Mucosa of descending colon (tissue), 3 donors: ENCODE data around the gene ACKR3. TPM values are rescaled to one million over a fixed set of nuclear protein-coding genes. Genes with fewer than 3 reads are reported as not detected.
A peak's percentile ranks its signal among the peaks of the same experiment; 100 is the strongest.

Experiments used
- ATAC-seq: fragments of 200-7000 bp; cut with Tn5 transposase; one replicate; pipeline ENCODE4 v1.9.1; 2020; ENCODE audit warnings: mild to moderate bottlenecking, moderate library complexity
- DNase-seq, 3 donors: peaks; one replicate each; pipeline ENCODE4 v3.0.0-alpha.2; 2020
- H3K36me3 ChIP-seq: fragments of 200-600 bp; one replicate; pipeline ENCODE4 v1.8.0; 2021; ENCODE audit warnings: low read depth, mild to moderate bottlenecking
- H3K4me1 ChIP-seq: fragments of 200-600 bp; one replicate; pipeline ENCODE4 v1.8.0; 2021; ENCODE audit warnings: low read depth, mild to moderate bottlenecking
- H3K4me3 ChIP-seq: fragments of 200-600 bp; one replicate; pipeline ENCODE4 v1.8.0; 2021; ENCODE audit warnings: mild to moderate bottlenecking
- H3K9me3 ChIP-seq: fragments of 200-600 bp; one replicate; pipeline ENCODE4 v1.8.0; 2021; ENCODE audit warnings: mild to moderate bottlenecking
- intact Hi-C, 2 donors: fragments of 100-400 bp; cut with DNase I in 1 of 2; cut with micrococcal nuclease in 1 of 2; formaldehyde crosslinking; loops; one replicate each; pipeline versions ENCODE4 v1.11.0 to v1.11.1; 2022; cut with DNase I, micrococcal nuclease
- total RNA-seq, 3 donors: library from RNA; stranded (reverse); fragmentation: NEBNext Ultra II Directional in 2 of 3; extraction: Animal tissue kit (Norgen Biotek cat#: 25700) in 2 of 3; gene quantifications; one replicate each; pipeline versions ENCODE4 v1.2.1 to v1.2.4, GENCODE V29; 2021 to 2023
- TF ChIP-seq, protein P1 (sequence below): fragments of 200-600 bp; IDR thresholded peaks from one replicate; pipeline ENCODE4 v1.8.0; 2022; ENCODE audit warnings: antibody characterized with exemption, mild to moderate bottlenecking
- donor health status: DM: no; HTN: no; CAD: no; lungs with moderate emphysema.
- donor health status: DM: no; HTN: no; CAD: no.
- donor health status: DM: no; HTN: yes; CAD: no.

ACKR3 gene
- total RNA-seq, 3 donors from 2014 or later = 8.0 to 17.9 (median 11.9) TPM

DNA sequence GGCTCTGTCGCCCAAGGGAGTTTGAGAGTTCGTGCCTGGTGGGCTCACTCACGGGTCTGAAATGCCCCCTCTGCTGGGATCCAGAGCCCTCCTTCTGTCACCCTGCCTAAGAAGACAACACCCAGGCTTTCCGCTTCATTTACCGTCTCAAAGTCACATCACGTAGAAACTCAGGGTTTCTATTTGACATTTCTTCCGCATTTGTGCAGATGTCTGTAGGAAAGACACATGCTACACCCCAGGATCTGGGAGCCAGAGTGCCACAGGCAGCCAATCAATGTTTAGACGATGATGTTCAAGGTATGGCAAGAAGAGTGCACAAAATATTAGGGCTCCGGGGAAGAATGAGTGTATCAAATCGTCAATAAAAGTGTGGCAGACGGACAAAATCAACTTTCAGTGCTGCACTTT lies 24.4 kb upstream of the ACKR3 start:
- intact Hi-C loops = no loop called here
- Histone ChIP-seq H3K4me1 (no peaks in the 10 kb centered on the region), H3K4me3 (no peak overlapping the region), H3K36me3 (no peaks in the 10 kb centered on the region), H3K9me3 (no peaks in the 10 kb centered on the region)
- ATAC-seq (peak; percentile 43), DNase-seq (no peak)
- TF ChIP-seq, protein P1, sequence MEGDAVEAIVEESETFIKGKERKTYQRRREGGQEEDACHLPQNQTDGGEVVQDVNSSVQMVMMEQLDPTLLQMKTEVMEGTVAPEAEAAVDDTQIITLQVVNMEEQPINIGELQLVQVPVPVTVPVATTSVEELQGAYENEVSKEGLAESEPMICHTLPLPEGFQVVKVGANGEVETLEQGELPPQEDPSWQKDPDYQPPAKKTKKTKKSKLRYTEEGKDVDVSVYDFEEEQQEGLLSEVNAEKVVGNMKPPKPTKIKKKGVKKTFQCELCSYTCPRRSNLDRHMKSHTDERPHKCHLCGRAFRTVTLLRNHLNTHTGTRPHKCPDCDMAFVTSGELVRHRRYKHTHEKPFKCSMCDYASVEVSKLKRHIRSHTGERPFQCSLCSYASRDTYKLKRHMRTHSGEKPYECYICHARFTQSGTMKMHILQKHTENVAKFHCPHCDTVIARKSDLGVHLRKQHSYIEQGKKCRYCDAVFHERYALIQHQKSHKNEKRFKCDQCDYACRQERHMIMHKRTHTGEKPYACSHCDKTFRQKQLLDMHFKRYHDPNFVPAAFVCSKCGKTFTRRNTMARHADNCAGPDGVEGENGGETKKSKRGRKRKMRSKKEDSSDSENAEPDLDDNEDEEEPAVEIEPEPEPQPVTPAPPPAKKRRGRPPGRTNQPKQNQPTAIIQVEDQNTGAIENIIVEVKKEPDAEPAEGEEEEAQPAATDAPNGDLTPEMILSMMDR = no peak

DNA sequence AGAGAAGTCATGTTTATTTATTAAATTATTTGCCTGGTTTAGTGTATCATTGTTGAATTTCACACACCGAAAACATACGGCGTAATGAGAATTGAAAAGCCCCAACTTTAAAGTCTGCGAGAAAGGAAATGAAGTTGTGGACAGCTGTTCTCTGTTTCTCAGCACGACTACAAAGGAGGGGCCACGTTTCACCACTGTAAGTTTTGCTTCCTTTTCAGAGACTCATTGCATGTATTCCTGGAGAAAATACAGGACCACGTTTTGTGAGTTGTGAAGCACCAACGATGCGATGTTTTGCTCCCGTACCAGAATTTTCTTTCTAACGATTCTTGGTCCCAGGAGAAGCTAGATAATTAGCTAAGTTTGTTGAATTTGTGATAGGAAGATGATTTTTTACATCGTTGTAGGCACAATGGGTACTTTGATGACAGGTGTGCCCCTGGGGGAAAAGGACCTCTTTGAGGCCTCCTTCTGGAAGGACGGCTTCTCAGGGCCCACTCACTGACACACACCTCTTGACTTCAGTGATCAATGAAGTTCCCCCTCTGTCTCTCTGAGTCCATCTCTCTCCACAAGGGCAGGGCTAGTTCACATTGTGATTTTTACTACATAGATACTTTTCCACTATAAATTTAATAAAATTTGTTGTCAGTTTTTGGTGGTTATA lies 23.7 kb upstream of the ACKR3 start:
- ATAC-seq (peak; percentile 70), DNase-seq (peak in 1 of 3 donors; percentile 33)
- Histone ChIP-seq H3K4me3 (no peak overlapping the region), H3K36me3 (no peaks in the 10 kb centered on the region), H3K9me3 (no peaks in the 10 kb centered on the region), H3K4me1 (no peaks in the 10 kb centered on the region)
- TF ChIP-seq, protein P1 = no peak
- intact Hi-C loops = no loop called here

DNA sequence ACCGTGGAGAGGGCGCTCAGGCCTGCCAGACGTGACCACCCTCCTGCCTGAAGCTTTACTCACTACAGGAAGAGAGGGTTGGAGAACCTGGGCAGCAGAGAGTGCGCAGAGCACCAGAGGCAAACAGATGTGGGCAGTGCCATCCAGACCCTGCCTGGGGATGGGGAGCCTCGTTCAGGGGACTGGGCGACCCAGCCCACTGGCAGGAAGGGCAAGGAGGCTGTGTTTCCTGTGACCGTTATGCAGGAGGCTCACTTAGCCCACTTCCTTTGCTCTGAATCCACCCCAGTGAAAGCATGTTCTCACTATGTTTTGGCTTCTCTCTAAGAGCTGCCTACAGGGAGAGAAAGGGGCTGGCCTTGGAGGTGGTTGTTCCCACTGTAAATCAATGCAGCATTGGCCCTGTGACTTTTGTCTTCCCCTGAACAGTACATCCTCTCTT lies 23.0 kb upstream of the ACKR3 start:
- no peaks in the 10 kb centered on the region for H3K9me3 ChIP-seq
- TF ChIP-seq, protein P1 = no peak
- no peaks in the 10 kb centered on the region for H3K36me3 ChIP-seq
- H3K4me3 ChIP-seq = no peak overlapping the region
- intact Hi-C loops = no loop called here
- DNase-seq (no peak), ATAC-seq (peak; percentile 73)
- no peaks in the 10 kb centered on the region for H3K4me1 ChIP-seq

DNA sequence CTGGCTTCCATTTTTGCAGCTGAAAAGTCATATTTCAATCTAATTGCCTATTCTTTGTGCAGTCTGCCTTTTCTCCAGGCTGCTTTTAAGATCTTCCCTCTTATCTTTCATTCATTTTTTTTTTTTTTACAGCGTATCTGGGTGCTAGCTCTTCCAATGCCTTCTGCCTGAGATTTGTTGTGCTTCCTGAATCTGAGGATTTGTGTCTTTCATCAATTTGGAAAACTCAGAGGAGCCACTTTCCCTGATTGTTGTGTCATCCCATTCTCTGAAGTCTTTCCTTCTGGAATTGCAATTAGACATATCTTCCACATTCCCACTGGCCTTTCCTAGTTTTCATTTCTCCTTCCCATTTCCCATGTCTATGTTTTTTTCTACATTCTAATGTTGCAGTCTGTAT lies 21.9 kb upstream of the ACKR3 start:
- no peaks in the 10 kb centered on the region for H3K4me1 ChIP-seq
- H3K9me3 ChIP-seq = no peaks in the 10 kb centered on the region
- intact Hi-C loops = no loop called here
- ATAC-seq (no peak), DNase-seq (no peak)
- TF ChIP-seq, protein P1 = no peak
- no peak overlapping the region for H3K4me3 ChIP-seq
- H3K36me3 ChIP-seq = no peaks in the 10 kb centered on the region

DNA sequence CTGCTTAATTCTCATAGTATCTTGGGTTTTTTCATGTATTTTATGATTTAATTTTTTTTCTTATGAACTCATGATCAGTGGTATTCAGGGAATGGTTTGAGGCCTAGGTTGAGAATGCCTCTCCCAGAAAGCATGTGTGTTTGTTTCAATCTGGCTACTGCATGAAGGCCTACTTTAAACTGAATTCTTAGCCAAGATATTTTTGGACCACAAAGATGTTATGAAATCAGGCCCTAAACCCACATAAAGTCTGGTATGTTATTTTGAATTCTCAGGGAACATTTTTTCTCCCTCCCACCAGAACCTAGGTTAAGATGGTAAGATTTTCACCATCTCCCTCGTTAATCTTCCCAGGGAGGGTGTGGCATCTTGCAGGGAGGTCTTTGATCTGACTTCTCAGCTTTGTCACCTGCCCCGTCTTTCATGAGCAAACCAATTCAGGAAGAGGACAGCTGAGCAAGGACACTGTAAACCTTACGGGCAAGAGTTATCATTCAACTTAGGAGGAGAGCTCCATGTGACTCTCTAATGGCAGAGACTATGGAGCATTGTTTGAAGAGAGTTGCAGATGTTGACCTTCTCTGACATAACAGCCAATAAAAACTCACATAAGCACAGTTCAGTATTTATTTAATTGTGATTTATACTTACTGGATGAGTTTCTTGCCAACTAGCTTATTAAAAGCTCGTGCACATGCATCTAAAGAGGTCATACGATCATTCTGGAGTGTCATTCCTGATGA lies 21.3 kb upstream of the ACKR3 start:
- no peak for ATAC-seq
- Histone ChIP-seq H3K4me1 (no peaks in the 10 kb centered on the region), H3K4me3 (no peak overlapping the region), H3K9me3 (no peaks in the 10 kb centered on the region), H3K36me3 (no peaks in the 10 kb centered on the region)
- TF ChIP-seq, protein P1 = no peak
- intact Hi-C loops = no loop called here
- DNase-seq = no peak
